ENCODE data around the gene ITPKC.

- no peak for TF ChIP-seq YY1 (IDR thresholded peaks at IDR 0.05; ENCODE audit: low read depth)
- no peak for TF ChIP-seq REST (IDR thresholded peaks at IDR 0.05; ENCODE audit: low read depth, low read length)
- TF ChIP-seq CTCF (IDR thresholded peaks at IDR 0.05): no peak
- no peak for TF ChIP-seq NRF1 (IDR thresholded peaks at IDR 0.05; ENCODE audit: low read depth, low read length)
- no peak for TF ChIP-seq RAD21 (IDR thresholded peaks at IDR 0.05; ENCODE audit: low read length)
- TF ChIP-seq, protein P1, sequence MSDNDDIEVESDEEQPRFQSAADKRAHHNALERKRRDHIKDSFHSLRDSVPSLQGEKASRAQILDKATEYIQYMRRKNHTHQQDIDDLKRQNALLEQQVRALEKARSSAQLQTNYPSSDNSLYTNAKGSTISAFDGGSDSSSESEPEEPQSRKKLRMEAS (IDR thresholded peaks at IDR 0.05; ENCODE audit: low read depth): no peak
- TF ChIP-seq GATA2 (CRISPR knock-in tag; IDR thresholded peaks at IDR 0.05): no peak
- TF ChIP-seq SIN3A (IDR thresholded peaks at IDR 0.05; ENCODE audit: borderline replicate concordance, low read depth, low read length): no peak
- no peak for TF ChIP-seq TAF1 (IDR thresholded peaks at IDR 0.05; ENCODE audit: borderline replicate concordance, low read depth, low read length)
- no peak for TF ChIP-seq RFX5 (IDR thresholded peaks at IDR 0.05; ENCODE audit: low read length)
- no peak for TF ChIP-seq SMC3 (IDR thresholded peaks at IDR 0.05; ENCODE audit: low read depth, low read length)
- no peak for TF ChIP-seq EZH2phosphoT487 (IDR thresholded peaks at IDR 0.05; ENCODE audit: borderline replicate concordance, low read depth)
- no peak for TF ChIP-seq EP300 (IDR thresholded peaks at IDR 0.05; ENCODE audit: borderline replicate concordance in 1 of 2, low read depth in 1 of 2, low read length in 1 of 2)
- no peak for TF ChIP-seq POLR2AphosphoS5 (IDR thresholded peaks at IDR 0.05; ENCODE audit: low read depth, low read length)
These were observed 18.3 kb downstream of the ITPKC start for GRCh38 chr19:40735013-40735771.

Data from SK-N-SH (cell line).